OCI-LY3 (cell line): ENCODE results near the gene VWA3A.

Experiments used
- CTCF ChIP-seq: fragments of 200-600, 300-600 bp; sonication (generic); IDR thresholded peaks from 2 replicates; pipeline ENCODE4 v1.5.1; 2014; ENCODE audit warnings: antibody characterized with exemption, low read length, low read depth
- EZH2phosphoT487 ChIP-seq: fragments of 200-600 bp; shearing (Covaris generic); IDR thresholded peaks from 2 replicates; pipeline ENCODE4 v1.6.1; 2018; ENCODE audit warnings: antibody characterized with exemption, mixed run types, low read depth

GRCh38 chr16:22086440-22086839 lies 5.9 kb upstream of the VWA3A start:
- TF ChIP-seq CTCF (no peak), EZH2phosphoT487 (no peak)
